ENCODE results near the gene ZNF556. TPM values are rescaled to one million over a fixed set of nuclear protein-coding genes. Genes with fewer than 3 reads are reported as not detected.
A peak's percentile ranks its signal among the peaks of the same experiment; 100 is the strongest.

The ZNF556 gene
- total and polyA plus RNA-seq, 10 of the 15 experiments (the other 5 are each of a cell fraction or from before 2014, with no cell fraction given), result not detected

- TF ChIP-seq IRF5 (IDR thresholded peaks at IDR 0.05; ENCODE audit: borderline replicate concordance) (no peak), ZNF622 (IDR thresholded peaks at IDR 0.05) (no peak), ZNF687 (IDR thresholded peaks at IDR 0.05) (peak; percentile 73), ASH2L (IDR thresholded peaks at IDR 0.05; ENCODE audit: borderline replicate concordance, low read depth) (no peak), NR2C2 (IDR thresholded peaks at IDR 0.05; ENCODE audit: borderline replicate concordance, control insufficient read depth, insufficient read length, low read depth) (no peak), EGR1 (IDR thresholded peaks at IDR 0.05; ENCODE audit: borderline replicate concordance in 1 of 2, low read depth in 2 of 2, low read length in 2 of 2) (no peak; a peak in 1 of 3 replicates), MTA2 (IDR thresholded peaks at IDR 0.05; ENCODE audit: low read depth) (no peak), MYB (IDR thresholded peaks at IDR 0.05; ENCODE audit: borderline replicate concordance, low read depth, low read length) (no peak), MAX (IDR thresholded peaks at IDR 0.05; ENCODE audit: low read depth, low read length) (no peak; the same call in 1 of the 2 replicates), ZNF217 (IDR thresholded peaks at IDR 0.05) (peak; percentile 73; the same call in 1 of the 2 replicates), ATF3 (IDR thresholded peaks at IDR 0.05; ENCODE audit: borderline replicate concordance, extremely low read depth, low read depth, low read length) (peak; percentile 78), USF1 (IDR thresholded peaks at IDR 0.05; ENCODE audit: borderline replicate concordance, extremely low read length, insufficient read depth, low read depth, low read length) (peak; percentile 40), ELK1 (IDR thresholded peaks at IDR 0.05; ENCODE audit: low read depth, low read length) (no peak), BCL3 (IDR thresholded peaks at IDR 0.05; ENCODE audit: borderline replicate concordance, insufficient read depth, low read depth, low read length, poor library complexity, severe bottlenecking) (no peak), PAX8 (IDR thresholded peaks at IDR 0.05) (no peak), CHD1 (IDR thresholded peaks at IDR 0.05; ENCODE audit: low read depth, low read length) (no peak), NFIC (IDR thresholded peaks at IDR 0.05; ENCODE audit: low read depth, low read length) (no peak), NRF1 (conservative IDR thresholded peaks at IDR 0.05; ENCODE audit: low read depth, low read length) (peak; percentile 84), YBX1 (IDR thresholded peaks at IDR 0.05) (no peak)
Measured at GRCh38 chr19:2819540-2820111, 47.5 kb upstream of the ZNF556 start, which contains the start of gene ZNF554 (continued).

Measured in GM12878 (cell line).